ENCODE data around the gene WDR54.
"Not testable (repeated sequence)": the region's sequence is repeated elsewhere in the genome, so short reads cannot be mapped to it uniquely, and the experiment has no call there.

The WDR54 gene

DNA sequence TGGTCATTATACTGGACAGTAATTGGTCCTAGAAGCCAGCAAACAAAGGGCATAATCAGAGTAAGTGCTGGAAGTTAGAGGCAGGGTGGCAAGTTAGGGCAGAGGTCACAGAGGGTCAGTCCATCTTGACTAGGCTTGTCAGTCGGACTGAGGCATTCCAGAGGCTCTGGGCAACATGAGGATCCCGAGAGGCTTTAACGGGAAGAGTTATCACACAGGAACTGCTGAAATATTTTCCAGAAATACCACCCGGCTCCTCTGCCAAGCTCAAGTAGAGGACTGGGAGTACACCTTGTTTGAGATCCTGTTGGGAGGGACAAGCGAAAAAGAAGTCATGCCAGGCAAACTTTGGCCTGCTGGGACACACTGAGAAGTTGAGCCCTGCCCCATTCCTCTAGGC is 13.8 kb upstream of the WDR54 start:
- DNase-seq: no peak

DNA sequence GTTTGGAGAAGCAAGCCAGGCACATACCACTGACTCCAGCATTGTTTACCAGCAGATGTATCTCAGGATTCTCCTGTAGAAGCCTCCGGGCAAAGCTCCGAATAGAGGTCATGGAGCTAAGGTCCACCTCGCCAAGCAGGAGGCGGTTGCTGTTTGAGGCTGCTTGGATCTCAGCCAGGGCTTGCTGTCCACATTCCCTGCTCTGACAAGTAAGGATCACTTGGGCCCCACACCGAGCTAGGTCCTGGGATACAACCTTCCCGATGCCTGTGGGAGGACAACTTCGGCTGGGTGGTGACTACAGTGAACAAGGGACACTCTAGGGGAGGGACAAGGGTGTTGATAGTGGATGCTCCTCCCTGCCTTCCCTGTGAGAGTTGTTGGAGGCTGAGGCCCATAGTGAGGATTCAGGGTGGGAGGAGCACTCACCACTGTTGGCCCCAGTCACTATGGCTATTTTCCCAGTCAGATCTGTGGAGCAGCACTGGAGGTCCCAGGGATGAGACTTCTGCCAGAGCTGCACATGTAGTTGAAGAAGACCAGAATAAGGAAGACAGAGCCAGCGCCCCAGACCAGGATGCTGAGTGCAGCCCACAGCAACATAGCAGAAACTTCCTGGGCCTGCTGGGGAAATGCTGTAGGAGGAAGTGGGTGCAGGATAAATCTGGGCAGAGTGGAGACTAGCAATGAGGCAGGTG is 8.4 kb upstream of the WDR54 start:
- DNase-seq: no peak

DNA sequence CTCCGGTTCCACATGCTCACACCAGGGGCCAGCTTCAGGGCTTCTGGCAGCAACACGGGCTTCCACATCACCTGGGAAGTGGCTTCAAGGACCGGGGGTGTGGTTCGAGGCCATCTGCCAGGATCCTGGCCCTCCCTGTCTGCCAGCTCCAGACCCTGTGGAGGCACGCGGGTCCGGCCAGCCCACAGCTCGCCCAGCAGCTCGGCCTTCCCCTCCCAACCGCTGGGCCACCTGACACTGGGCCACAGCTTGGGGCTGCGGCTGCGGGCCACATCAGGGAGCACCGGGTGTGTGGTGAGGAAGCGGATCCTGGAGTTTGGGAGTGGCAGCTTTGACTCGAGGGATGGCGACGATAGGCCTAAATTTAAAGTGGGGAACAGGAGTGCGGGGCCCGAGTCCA is 7.1 kb upstream of the WDR54 start:
- DNase-seq: no peak

DNA sequence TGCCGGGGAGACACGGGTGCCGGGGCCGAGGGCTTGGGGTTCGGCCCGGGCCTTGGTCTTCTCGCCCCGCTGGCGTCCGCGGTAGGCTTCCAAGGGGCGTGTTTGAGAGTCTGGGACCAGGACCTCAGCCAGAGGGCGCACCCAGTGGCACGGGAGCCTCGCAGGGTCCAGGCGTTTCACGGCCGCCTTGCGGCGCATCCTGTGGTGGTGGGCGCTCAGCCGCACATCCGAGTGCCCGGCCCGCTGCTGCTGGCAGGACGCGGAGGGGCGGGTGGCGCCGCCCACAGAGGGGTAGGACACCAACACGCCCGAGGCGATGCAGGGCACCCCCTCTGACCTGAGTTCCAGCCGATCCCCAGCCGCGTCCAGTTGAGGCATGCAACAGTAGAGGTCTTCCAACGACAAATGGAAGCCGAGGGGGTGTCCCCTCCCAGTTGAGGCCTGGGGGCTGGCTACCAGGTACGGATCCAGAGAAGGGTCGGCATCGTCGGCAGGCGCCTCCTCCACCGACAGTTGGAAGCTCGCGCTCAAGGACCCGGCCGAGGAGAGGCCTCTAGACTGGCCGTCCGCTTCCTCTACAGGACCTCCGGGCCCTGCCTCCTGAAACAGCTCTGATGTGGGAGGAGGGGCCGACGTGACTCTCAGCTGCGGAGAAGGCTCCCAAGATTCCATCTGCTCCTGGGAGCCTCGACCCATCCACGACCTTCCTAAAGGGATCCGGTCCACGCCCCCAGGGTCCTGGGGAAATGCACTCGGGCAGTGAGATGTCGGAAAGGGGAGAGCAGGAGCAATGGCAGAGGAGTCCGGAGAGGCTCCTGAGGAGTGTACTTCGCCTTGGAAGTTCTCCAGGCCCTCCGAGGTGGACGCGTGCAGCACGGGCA is 6.4 kb upstream of the WDR54 start:
- no peak for DNase-seq

DNA sequence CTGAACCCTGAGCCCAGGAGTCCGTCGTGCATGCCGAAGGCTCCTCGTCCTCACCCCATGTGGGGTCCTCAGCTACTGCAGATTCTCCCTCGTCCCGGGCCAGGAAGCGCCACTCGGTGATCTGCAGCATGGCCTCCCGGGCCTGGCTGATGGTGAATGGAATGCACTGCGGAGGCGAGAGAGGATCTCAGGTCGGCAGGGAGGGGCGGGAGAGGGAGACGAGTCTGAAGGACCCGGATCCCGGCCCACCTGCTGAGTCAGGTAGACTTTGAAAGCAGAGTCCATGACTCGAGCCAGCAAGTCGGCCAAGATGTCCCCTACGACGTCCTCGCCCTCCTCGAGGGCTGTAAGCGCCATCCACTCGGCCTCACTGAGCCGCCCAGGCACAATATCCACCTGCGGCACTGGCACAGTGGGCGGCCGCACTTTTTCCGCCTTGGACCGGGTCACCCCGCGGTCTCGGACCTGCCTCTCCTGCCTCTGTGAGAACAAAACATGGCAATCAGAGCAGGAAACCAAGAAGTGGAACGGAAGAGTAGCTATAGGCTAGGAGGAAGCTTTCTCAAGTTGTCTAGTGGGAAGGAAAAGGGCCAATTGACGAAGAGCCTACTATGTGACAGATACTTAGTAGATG is 5.7 kb upstream of the WDR54 start:
- DNase-seq: no peak

DNA sequence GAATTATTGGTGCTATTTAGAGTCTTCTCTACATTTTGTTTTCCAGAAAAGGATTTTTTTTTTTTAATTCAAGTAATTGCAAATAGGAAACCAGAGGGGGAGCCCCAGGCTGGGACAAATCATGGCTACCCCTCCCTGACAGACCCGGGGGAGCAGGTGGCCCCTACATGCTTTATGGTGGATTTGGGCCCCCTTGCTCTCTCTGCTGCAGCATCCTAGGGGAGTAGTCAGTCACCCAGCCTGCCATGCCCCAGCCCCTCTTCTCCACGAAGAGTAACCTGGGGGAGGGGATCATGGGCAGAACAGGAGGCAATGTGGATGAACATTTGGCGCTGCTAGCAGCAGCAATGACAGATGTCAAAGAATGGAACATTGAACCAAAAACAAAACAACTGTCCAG is 4.8 kb upstream of the WDR54 start:
- no peak for DNase-seq

DNA sequence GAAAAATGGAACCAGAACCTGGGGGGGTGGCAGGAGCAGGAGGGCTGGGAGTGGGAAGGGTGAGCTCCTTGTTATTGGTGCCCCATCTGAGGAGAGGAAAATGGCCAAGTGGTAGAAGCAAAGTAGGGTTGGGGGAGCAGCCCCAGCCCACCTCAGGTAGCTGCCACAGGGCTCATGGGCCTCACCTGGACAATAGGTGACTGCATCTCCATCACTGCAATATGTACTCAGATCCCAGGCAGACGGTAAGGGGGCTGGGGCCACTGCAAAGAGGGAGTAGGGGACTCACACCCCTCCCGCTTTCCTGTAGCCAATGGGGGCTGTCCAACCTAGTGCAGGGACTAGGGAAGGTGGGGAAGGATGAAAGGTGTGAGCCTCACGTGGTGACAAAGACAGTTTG is 4.3 kb upstream of the WDR54 start:
- DNase-seq: no peak

DNA sequence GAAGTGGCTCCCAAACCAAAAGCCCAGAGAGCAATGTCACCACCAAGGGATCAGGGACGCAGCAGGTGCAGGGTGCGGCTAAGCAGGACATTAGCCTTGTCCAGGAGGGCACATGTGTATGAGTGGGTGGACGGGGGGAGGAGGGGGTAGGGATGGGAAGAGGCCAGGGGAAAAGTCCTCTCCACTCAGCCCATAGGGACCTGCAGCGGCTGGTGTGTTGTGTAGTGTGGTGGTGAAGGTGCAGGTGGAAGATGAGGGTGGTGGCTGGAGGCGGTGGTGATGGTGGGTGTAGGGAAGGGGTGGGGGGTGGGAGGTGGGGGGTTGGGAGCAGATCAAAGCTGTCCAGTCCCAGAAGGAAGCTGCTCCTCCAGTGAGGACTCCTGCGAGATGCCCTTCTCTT is 3.8 kb upstream of the WDR54 start:
- no peak for DNase-seq

DNA sequence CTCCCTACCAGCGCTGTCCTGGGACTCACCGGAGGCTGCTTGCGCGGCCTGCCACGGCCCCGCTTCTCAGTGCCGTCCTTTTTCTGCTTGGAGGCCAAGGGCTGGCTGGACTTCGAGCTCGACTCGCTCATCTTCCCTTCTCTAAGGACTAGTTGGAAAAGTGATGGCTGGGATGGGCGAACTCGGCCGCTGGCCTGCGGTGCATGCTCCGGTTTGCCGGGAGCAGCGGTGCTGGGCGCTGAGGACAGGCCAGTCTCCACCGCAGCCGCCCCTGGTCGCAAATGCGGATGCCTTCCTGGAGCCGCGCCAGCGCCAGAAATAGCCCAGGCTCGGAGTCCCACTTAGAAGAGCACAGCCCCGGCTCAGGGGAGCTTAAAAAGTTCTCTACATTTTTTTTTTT is 3.2 kb upstream of the WDR54 start:
- DNase-seq: no peak

DNA sequence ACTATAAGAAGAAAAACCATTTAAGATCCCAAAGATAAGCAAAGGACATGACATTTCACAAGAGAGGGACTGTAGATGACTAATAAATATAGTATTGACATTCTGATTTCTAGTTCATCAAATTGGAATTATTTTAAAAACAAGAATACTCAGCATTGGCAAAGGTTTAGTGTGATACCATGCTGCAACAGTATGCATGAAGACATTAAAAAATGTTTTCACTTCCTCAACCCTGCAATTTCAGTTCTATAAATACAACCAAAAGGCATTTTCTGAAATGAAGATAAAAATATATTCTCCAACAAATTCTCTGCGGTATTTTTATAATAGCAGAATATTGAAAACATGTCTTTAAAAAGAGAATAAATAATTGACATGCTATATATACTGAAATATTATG is 2.2 kb upstream of the WDR54 start:
- no peak for DNase-seq

DNA sequence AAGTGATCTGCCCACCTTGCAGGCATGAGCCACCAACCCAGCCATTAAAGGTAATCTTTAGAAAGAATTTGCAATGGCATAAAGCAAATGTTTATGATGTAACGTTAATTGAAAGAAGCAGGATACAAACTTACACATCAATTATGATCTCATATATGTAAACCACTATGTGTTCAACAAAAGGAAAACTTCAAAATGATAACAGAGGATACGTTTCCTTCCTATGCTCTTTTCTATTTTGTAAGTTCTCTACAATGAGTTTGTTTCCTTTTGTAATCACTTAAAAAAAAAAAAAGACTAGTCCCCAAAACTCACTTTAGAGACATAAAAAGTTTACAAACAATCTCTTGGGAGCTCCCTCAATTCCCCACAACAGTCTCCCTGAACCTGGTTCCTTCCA is 1.5 kb upstream of the WDR54 start:
- DNase-seq: no peak

DNA sequence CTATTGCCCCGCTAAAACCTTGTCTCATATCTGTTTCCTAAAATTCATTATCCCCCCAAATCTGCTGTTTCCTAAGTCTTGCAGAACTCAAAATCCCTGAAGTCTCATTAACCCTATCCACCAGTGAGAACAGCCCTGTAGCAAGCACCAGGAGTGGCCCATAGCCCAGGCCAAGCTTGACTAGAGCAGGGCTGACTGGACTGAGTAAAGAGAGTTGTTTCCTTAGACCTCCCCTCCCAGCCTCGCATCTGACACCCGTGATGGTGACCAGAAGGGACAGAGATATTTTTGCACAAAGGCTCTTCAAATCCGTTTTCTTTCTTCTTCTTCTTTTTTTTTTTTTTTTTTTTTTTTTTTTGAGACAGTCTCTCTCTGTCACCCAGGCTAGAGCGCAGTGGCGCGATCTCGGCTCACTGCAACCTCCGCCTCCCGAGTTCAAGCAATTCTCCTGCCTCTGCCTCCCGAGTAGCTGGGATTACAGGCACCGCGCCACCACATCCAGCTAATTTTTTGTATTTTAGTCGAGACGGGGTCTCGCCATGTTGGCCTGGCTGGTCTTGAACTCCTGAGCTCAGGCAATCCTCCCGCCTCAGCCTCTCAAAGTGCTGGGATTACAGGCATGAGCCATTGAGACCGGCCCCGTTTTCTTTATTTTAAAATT is 957 bp upstream of the WDR54 start:
- DNase-seq: not testable (repeated sequence)

DNA sequence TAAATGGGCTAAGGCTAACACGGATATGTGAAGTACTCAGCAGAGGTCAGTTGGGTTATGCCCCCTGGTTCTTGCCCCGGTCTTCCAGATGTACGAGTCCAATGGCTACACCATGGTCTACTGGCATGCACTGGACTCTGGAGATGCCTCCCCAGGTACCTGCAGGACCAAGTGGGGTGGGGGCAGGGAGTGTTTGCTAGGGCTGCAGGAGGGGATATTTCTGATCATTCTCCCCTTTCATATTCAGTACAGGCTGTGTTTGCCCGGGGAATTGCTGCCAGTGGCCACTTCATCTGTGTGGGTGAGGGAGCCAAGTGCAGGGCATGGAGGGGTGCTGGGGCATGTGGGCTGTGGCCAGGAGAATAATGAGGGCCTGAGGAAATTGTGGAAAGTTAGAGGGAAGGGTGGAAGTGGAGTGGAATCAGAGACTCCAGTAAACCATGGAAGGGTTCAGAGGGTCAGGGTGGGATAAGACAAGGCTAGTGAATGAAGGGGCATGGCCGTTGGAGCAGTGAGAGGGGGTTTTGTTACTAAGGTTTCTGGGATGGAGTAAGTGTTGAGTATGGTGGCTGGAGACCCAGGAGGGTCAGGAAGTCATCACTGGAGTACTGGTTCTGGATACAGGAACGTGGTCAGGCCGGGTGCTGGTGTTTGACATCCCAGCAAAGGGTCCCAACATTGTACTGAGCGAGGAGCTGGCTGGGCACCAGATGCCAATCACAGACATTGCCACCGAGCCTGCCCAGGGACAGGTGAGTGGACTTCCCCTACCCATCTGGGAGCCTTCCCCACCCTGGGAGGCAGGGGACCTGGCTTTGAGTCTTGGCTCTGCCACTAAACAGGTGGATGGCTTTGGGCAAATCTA is 1.9 kb downstream of the WDR54 start:
- DNase-seq: no peak

DNA sequence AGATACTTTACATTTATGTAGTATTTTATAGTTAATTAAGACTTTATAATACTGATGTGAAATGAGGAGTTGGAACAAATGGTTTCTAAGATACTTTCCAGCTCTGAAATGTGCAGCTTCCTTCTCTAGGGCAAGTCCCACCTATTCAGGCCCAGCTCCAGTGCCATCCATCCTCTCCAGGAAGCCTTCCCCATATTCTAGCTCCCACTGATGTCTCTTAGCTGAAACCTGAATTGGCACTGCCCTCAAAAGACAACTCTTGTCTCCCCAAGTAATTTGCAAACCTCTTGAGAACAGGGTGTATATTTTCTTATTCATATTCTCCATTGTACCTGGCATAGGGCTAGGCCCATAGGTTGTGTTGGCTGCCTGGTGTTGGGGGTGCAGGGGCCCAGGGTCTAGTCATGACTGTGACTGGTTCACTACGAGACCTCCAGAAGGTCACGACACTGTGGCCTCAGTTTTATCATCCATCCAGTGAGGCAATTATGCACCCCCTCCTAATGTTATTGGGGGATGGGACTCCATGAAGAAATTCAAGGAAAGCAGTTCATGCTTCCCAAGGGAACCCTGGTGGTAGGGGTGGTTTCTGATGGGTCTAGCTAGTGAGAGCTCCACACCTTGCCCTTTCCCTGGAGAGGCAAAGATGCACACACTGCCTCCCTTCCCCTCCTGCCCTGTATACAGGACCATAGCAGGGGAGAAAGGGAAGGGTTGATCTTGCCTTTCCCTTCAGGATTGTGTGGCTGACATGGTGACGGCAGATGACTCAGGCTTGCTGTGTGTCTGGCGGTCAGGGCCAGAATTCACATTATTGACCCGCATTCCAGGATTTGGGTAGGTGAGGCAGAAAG is 2.8 kb downstream of the WDR54 start:
- DNase-seq: no peak

DNA sequence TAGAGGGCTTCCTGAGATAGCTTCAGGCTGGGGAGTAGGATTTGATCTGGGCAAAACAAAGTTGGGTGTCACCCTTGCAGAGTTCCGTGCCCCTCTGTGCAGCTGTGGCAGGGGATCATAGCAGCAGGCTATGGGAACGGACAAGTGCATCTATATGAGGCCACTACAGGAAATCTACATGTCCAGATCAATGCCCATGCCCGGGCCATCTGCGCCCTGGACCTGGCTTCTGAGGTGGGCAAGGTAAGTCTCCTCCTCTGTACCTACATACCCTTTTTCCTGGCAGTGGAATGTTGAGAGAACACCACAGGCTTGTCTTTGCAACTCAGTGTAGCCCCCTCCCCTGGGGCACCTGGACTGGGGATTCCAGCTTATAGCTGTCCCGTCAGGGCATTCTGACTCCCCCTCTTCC is 3.5 kb downstream of the WDR54 start:
- DNase-seq: no peak

DNA sequence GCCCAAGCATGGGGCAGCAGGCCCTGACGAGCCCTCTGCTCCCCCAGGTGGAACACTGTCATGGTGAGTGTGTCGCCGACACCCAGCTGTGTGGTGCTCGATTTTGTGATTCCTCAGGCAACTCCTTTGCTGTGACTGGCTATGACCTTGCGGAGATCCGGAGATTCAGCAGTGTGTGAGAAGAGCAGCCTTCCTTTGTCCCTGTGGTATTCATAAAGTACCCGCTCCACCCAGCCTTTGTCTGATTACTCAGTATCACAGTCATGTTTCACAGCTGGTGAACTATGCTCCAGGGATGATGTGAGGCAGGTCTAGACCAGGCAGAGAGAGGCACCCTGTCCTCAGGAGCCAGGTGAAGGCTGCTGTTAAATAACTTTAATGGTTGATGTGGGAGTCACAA is 4.0 kb downstream of the WDR54 start:
- no peak for DNase-seq

DNA sequence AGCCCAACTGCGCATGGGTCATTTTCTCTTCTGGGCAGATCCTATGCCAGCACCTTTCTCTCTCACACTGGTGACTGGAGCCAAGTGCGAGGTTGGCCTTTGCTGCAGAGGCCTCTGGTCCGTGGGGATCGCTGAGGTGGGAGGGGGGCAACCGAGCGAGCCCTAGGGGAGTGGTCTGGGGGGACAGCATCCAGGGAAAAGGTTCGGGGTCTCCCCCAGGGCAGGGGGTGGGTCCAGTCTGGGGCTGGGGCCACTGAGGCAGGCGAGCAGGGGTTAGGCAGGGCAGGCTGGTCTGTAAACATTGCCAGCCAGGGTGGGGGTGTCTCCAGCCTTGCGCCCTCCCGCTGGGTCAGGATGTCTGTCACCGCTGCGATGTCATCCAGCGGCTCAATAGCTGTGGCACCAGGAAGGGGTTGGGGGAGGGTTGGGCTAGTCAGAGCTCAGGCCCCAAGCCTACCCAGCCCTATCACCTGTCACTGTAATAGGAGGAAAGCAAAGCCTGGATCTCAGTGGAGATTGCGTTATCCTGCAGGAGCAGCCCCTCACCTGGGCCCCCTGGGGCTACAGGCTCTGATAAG is 4.7 kb downstream of the WDR54 start:
- no peak for DNase-seq

DNA sequence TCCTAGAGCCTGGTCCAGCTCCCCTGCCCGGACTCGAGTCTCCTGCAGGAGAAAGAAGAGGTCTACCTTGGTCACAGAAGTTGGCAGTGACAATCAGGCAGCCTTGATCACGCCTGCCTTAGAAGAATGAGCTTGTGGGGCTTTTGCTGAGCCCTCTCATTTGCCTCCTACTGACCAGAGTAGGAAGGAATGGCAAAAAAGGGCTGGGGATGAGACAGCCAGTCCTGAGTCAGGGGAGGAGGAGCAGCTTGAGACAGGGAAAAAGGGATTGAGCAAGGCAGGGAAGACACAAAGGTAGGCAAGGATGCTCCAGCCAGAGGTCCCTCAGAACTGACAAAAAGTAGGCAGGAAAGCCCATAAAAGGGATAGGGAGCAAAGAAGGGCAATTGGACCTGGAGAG is 6.0 kb downstream of the WDR54 start:
- DNase-seq: no peak

DNA sequence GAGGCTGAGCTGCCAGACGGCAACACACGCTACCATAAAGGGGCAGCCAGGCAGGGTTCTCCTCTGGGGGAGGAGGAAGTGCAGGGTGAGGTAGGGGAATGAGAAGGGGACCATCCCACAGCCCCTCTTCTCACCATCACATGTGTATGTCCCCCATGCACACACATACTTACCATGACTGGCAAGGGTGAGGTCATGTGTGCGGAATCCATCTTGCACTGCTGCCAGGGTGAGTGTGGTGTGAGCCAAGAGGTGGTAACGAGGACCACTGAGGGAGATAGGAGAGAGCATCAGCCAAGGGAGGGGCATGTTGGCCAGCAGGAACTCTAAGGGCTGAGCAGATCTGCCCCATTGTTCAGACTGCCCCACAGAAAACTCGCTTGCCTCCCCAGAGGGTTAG is 7.1 kb downstream of the WDR54 start:
- DNase-seq: no peak

DNA sequence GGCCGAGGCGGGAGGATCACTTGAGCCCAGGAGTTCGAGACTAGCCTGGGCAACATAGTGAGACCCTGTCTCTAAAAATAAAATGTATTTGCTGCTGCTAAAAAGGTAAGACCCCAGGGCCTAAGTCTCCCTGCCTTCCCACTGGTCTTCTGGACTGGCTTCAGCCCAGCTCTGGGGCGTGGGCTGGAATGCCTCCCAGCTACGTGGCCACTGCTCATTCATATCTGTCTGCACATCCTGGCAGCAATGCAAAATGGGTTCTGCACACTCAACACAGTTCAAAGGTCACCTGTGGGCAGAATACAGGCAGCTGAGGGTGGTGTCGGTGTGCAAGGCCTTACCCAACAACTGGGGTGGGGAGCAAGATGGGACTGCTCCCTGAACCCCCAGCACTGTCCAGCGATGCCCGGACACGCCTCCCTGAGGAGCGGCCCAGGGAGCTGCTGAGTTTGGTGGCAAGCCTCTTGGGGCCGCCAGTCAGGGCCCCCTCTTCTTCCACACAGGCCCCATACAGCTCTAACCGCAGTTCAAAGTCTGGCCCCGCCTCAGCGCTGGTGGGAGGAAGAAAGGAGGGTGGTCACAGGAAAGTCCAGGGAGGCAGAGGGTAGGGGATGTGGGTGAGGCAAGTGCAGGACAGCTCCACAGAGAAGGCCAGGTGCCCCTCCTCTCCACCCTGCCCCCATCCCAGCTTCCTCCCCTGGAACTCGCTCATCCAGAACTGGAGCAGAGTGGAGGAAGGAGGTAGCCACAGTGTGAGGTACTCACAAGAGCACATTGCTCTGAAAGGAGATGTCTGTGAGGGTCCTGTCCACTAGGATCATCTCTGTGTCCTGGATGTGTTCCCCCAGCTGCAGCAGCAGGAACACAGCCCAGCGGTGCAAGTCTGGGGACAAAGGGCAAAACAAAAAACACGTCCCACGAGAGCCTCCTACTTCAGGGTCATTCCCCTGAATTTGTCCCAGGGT is 8.2 kb downstream of the WDR54 start:
- no peak for DNase-seq

Data from SW 1271 (cell line).